Breast epithelium (tissue), 3 donors: Measurements from ENCODE around the gene HAPLN1.

Experiments used
- POLR2A ChIP-seq: fragments of 450-650 bp; IDR thresholded peaks from one replicate; pipeline ENCODE4 v1.6.1; 2016; ENCODE audit warnings: antibody characterized with exemption, mild to moderate bottlenecking, moderate library complexity
- POLR2AphosphoS5 ChIP-seq, 3 donors: sonication (generic); formaldehyde crosslinking; IDR thresholded peaks; one replicate each; pipeline ENCODE4 v1.6.1; 2017; ENCODE audit warnings: antibody characterized with exemption in 3 of 3
- TF ChIP-seq, protein P1 (sequence below), 3 donors: fragments of 450-650 bp; IDR thresholded peaks; one replicate each; pipeline ENCODE4 v1.5.1; 2016 to 2017; ENCODE audit warnings: antibody characterized with exemption in 3 of 3, mild to moderate bottlenecking in 3 of 3, moderate library complexity in 3 of 3

GRCh38 chr5:83715236-83716065 lies 5.2 kb downstream of the HAPLN1 start:
- TF ChIP-seq, protein P1, sequence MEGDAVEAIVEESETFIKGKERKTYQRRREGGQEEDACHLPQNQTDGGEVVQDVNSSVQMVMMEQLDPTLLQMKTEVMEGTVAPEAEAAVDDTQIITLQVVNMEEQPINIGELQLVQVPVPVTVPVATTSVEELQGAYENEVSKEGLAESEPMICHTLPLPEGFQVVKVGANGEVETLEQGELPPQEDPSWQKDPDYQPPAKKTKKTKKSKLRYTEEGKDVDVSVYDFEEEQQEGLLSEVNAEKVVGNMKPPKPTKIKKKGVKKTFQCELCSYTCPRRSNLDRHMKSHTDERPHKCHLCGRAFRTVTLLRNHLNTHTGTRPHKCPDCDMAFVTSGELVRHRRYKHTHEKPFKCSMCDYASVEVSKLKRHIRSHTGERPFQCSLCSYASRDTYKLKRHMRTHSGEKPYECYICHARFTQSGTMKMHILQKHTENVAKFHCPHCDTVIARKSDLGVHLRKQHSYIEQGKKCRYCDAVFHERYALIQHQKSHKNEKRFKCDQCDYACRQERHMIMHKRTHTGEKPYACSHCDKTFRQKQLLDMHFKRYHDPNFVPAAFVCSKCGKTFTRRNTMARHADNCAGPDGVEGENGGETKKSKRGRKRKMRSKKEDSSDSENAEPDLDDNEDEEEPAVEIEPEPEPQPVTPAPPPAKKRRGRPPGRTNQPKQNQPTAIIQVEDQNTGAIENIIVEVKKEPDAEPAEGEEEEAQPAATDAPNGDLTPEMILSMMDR (IDR thresholded peaks at IDR 0.05): no peak
- TF ChIP-seq POLR2A: no peak
- TF ChIP-seq POLR2AphosphoS5 (IDR thresholded peaks at IDR 0.05): no peak
